ENCODE measurements around the gene CD300C.

The CD300C gene

DNA sequence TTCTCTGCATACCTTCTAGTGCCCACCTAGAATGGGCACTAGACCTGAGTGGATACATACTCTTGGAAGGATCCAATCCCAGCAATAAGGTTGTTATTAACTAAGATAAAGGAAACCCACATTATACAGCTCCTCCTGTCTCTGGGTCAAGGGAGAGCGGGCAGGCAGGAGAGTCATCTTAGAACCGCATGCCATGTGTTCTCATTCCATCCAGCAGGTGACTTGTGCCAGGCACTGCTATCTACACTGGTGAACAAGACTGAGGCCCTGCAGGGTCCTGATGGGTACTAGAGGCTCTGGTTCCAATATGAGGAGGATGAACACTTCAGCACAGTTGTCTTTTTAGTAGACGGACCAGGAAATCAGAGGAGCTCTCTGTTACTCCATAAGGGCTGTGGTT, 27.3 kb upstream of the CD300C start:
- Mint-ChIP-seq H3K36me3 (ENCODE audit: low read depth) (no peaks in the 10 kb centered on the region), H3K27me3 (ENCODE audit: low read depth) (peaks cover 25% of the 10 kb centered on the region), H3K27ac (no peak overlapping the region), H3K4me1 (peaks cover 3% of the 10 kb centered on the region), H3K9me3 (no peaks in the 10 kb centered on the region), H3K4me3 (no peak overlapping the region)
- TF ChIP-seq, protein P1, sequence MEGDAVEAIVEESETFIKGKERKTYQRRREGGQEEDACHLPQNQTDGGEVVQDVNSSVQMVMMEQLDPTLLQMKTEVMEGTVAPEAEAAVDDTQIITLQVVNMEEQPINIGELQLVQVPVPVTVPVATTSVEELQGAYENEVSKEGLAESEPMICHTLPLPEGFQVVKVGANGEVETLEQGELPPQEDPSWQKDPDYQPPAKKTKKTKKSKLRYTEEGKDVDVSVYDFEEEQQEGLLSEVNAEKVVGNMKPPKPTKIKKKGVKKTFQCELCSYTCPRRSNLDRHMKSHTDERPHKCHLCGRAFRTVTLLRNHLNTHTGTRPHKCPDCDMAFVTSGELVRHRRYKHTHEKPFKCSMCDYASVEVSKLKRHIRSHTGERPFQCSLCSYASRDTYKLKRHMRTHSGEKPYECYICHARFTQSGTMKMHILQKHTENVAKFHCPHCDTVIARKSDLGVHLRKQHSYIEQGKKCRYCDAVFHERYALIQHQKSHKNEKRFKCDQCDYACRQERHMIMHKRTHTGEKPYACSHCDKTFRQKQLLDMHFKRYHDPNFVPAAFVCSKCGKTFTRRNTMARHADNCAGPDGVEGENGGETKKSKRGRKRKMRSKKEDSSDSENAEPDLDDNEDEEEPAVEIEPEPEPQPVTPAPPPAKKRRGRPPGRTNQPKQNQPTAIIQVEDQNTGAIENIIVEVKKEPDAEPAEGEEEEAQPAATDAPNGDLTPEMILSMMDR (IDR thresholded peaks at IDR 0.05; ENCODE audit: unreplicated experiment in 3 of 3), result no peak

DNA sequence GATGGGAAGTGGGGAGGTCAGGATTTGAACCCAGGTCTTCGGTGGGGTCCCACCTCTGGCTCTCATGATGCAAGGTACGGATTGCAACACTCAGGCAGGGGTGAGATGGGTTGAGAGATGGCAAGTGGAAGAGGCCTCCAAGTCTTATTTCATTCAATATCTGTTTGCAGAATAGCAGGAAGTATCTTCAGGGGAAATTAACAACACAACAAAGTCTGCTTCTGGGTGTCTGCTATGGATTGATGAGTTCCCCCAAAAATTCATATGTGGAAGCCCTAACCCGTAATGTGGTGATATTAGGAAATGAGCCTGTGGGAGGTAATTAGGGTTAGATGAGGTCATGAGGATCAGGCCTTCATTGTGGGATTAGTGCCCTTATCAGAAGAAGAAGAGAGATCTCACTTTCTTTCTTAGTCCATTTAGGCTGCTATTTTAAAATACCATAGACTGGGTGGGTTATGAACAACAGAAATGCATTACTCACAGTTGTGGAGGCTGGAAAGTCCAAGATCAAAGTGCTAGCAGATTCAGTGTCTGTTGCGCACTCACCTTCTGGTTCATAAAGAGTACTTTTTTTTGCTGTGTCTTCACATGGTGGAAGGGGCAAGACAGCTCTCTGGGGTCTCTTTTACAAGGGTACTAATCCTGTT, 25.8 kb upstream of the CD300C start:
- Mint-ChIP-seq H3K4me3 (no peak overlapping the region), H3K36me3 (ENCODE audit: low read depth) (no peaks in the 10 kb centered on the region), H3K4me1 (peaks cover 4% of the 10 kb centered on the region), H3K27me3 (ENCODE audit: low read depth) (peaks cover 25% of the 10 kb centered on the region), H3K27ac (no peak overlapping the region), H3K9me3 (no peaks in the 10 kb centered on the region)
- TF ChIP-seq, protein P1 (IDR thresholded peaks at IDR 0.05; ENCODE audit: unreplicated experiment in 3 of 3), result no peak

DNA sequence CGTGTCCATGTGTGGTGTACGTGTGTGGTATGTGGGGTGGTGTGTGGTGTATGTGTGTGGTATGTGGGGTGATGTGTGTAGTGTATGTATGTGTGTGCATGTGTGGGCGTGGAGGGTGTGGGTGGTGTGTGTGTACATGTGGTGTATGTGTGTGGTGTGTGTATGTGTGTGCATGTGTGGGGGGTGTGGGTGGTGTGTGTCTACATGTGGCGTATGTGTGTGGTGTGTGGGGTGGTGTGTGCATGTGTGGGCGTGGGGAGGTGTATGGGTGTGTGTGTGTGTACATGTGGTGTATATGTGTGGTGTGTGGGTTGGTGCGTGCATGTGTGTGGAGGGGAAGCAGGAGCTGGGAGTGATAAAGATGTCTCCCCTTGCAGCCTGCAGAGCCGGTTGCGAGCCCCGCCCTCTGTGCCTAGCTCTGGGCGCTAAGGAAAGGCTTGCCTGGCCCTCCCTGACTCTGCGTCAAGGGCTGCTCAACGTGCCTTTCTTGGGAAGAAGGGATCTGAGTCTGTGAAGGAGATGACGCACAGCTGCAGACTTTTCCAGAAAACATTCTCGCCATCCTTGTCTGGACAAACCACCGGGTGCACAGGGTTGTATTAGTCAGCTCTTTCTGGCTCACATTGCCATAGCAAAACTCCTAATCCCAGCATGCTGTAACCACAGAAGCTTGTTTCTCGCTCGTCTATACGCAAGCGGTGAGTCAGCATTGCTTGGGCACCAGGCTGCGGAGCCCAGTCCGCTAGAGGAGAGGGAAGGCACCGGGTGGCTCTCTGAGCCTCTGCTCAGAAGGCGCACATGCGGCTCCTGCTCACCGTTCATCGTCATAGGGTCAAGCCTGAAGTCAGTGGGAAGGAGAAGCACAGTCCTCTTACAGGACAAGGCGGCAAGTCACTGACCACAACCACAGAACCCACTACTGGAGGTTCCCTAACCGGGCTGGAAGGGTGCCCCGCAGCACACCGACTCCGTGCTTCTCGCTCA, 23.4 kb upstream of the CD300C start:
- Mint-ChIP-seq H3K36me3 (ENCODE audit: low read depth) (no peaks in the 10 kb centered on the region), H3K27ac (no peak overlapping the region), H3K9me3 (no peaks in the 10 kb centered on the region), H3K4me1 (peaks cover 4% of the 10 kb centered on the region), H3K27me3 (ENCODE audit: low read depth) (peaks cover 21% of the 10 kb centered on the region), H3K4me3 (no peak overlapping the region)
- TF ChIP-seq, protein P1 (IDR thresholded peaks at IDR 0.05; ENCODE audit: unreplicated experiment in 3 of 3), result no peak

DNA sequence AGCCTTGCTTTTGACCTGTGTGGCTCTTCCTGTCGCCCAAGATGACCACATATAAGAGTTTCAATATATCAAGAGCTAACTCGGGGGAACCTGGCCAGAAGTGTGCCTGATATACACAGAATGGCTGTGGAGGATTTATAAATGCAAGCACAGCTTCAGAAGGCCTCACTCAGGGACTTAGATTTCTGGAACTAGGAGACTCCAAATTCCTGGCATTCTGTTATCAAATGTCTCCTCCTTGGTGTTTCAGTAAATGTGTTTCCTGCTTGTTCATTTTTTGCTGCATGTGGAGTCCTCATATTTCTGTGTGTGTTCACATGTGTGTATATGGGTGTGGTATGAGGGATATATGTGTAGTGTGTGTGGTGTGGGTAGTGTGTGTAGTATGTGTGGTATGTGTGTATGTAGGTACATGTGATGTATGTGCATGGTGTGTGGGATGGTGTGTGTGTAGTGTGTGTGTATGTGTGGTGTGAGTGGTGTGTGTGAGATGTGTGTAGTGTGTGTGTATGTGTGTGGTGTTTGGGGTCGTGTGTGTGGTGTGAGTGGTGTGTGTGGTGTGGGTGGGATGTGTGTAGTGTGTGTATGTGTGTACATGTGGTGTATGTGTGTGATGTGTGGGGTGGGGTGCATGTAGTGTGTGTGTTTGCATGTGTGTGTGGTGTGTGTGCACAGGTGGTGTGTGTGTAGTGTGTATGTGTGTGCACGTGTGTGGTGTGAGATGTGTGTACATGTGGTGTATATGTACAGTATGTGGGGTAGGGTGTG, 22.4 kb upstream of the CD300C start:
- Mint-ChIP-seq H3K4me3 (no peak overlapping the region), H3K4me1 (peaks cover 4% of the 10 kb centered on the region), H3K9me3 (no peaks in the 10 kb centered on the region), H3K36me3 (ENCODE audit: low read depth) (no peaks in the 10 kb centered on the region), H3K27me3 (ENCODE audit: low read depth) (peaks cover 23% of the 10 kb centered on the region), H3K27ac (peak overlapping the region in 1 of 3 experiments; percentile 12)
- TF ChIP-seq, protein P1 (IDR thresholded peaks at IDR 0.05; ENCODE audit: unreplicated experiment in 3 of 3), result no peak

DNA sequence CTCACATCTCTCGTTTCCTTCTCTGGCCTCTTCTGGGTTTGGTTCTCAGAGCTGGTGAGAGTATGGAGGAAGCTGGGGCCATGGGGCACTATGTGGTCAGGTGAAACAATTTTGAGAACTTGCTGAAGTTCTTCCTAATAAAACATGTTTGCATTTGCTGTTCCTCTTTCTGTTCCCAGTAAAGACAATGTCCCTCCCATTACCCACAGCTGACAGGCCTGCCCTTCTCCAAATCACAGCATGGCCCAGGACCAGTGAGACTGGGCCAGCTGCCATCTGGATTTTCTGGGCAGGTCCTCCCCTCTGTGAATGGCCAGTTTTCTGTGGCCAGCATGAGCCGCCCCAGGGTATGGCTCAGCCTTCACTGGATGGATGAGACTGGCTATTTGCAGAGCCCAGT, 21.5 kb upstream of the CD300C start, which contains the start of gene CD300H:
CD300H (minus strand) TSS at position 113 of the 400 bp plus-strand sequence.
- peak within 1 kb of the TSS in 1 of 3 experiments; percentile 12 for H3K27ac Mint-ChIP-seq
- TF ChIP-seq, protein P1 (IDR thresholded peaks at IDR 0.05; ENCODE audit: unreplicated experiment in 3 of 3), result no peak
- H3K4me3 Mint-ChIP-seq, result no peak within 1 kb of the TSS
- no peaks in the 10 kb centered on the region for H3K9me3 Mint-ChIP-seq
- H3K27me3 Mint-ChIP-seq (ENCODE audit: low read depth), result peaks cover 26% of the 10 kb centered on the region
- no peaks in the 10 kb centered on the region for H3K36me3 Mint-ChIP-seq (ENCODE audit: low read depth)
- H3K4me1 Mint-ChIP-seq, result peaks cover 4% of the 10 kb centered on the region
